ENCODE results near the gene TRPC6. TPM values are rescaled to one million over a fixed set of nuclear protein-coding genes. Genes with fewer than 3 reads are reported as not detected.

The TRPC6 gene
- total RNA-seq, result 2.2 and 5.4 TPM in 2 replicates

GRCh38 chr11:101583251-101584128 is at the start of gene TRPC6:
Gene TRPC6, minus strand, starts transcription at chr11:101584007. Its CDS starts 504 bp downstream, at chr11:101583503.

All from epithelial cell of alveolus of lung (primary cell).